Liver (tissue), 3 donors: ENCODE measurements around the gene MPC2.

ENCODE experiments used
- GABPA ChIP-seq, 2 donors: IDR thresholded peaks in 1 of 2; conservative IDR thresholded peaks in 1 of 2; 2 replicates each; pipeline ENCODE4 v1.6.1; 2016; ENCODE audit warnings: antibody characterized with exemption in 2 of 2, mild to moderate bottlenecking in 1 of 2, moderate library complexity in 1 of 2
- JUND ChIP-seq, 2 donors: IDR thresholded peaks; 2 replicates each; pipeline ENCODE4 v1.6.1; 2016; ENCODE audit warnings: antibody characterized with exemption in 2 of 2
- SP1 ChIP-seq: IDR thresholded peaks from 2 replicates; pipeline ENCODE4 v1.6.1; 2018; ENCODE audit warnings: antibody characterized with exemption, mild to moderate bottlenecking
- TAF1 ChIP-seq: conservative IDR thresholded peaks from 2 replicates; pipeline ENCODE4 v1.6.1; 2016; ENCODE audit warnings: antibody characterized with exemption, mild to moderate bottlenecking
- TF ChIP-seq, protein P1 (sequence below): fragments of 150-350 bp; IDR thresholded peaks from 2 replicates; pipeline ENCODE4 v1.5.1; 2017; ENCODE audit warnings: improper control_type of control experiment, low read depth, low read length; ENCODE audit not compliant: missing input control
- TF ChIP-seq, protein P2 (sequence below): IDR thresholded peaks from 2 replicates; pipeline ENCODE4 v1.6.1; 2016; ENCODE audit warnings: antibody characterized with exemption, mild to moderate bottlenecking
- donor health status: healthy.
- donor health status: healthy.

DNA sequence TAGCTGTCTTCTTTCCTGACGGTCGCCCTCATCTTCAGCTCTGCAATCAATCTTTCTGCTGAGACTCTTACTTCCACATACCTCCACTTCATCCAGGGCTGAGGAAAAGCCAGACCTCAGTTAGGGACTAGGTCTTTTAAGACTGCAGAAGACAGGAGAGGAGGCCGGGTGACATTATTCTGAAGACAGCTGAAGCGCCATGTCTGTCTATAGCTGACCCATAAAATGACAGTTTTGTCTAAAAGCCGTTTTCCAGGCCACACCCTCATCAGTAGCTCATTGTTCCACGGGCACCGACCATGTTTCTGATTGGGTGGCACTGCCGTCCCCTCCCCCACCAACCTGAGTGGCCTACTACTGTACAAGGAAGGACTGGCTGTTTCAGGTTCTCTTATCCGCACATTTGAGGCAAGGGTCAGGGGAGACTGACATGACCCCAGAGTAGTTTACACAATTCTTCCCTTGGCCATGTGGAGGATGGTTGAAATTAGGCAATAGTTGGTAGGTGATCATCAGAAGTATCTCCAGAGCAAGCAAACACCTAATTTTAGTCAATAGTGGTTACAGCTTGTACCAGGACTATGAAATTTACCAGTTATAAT, 22.9 kb downstream of the MPC2 start, which contains the start of gene ADCY10:
- TF ChIP-seq, protein P1, sequence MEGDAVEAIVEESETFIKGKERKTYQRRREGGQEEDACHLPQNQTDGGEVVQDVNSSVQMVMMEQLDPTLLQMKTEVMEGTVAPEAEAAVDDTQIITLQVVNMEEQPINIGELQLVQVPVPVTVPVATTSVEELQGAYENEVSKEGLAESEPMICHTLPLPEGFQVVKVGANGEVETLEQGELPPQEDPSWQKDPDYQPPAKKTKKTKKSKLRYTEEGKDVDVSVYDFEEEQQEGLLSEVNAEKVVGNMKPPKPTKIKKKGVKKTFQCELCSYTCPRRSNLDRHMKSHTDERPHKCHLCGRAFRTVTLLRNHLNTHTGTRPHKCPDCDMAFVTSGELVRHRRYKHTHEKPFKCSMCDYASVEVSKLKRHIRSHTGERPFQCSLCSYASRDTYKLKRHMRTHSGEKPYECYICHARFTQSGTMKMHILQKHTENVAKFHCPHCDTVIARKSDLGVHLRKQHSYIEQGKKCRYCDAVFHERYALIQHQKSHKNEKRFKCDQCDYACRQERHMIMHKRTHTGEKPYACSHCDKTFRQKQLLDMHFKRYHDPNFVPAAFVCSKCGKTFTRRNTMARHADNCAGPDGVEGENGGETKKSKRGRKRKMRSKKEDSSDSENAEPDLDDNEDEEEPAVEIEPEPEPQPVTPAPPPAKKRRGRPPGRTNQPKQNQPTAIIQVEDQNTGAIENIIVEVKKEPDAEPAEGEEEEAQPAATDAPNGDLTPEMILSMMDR = no peak
- TF ChIP-seq SP1 = peak; percentile 95
- peak in 1 of 2 donors; percentile 33 for TF ChIP-seq GABPA (IDR thresholded peaks at IDR 0.05 in 1 of 2, conservative IDR thresholded peaks at IDR 0.05 in 1 of 2)
- TF ChIP-seq, protein P2, sequence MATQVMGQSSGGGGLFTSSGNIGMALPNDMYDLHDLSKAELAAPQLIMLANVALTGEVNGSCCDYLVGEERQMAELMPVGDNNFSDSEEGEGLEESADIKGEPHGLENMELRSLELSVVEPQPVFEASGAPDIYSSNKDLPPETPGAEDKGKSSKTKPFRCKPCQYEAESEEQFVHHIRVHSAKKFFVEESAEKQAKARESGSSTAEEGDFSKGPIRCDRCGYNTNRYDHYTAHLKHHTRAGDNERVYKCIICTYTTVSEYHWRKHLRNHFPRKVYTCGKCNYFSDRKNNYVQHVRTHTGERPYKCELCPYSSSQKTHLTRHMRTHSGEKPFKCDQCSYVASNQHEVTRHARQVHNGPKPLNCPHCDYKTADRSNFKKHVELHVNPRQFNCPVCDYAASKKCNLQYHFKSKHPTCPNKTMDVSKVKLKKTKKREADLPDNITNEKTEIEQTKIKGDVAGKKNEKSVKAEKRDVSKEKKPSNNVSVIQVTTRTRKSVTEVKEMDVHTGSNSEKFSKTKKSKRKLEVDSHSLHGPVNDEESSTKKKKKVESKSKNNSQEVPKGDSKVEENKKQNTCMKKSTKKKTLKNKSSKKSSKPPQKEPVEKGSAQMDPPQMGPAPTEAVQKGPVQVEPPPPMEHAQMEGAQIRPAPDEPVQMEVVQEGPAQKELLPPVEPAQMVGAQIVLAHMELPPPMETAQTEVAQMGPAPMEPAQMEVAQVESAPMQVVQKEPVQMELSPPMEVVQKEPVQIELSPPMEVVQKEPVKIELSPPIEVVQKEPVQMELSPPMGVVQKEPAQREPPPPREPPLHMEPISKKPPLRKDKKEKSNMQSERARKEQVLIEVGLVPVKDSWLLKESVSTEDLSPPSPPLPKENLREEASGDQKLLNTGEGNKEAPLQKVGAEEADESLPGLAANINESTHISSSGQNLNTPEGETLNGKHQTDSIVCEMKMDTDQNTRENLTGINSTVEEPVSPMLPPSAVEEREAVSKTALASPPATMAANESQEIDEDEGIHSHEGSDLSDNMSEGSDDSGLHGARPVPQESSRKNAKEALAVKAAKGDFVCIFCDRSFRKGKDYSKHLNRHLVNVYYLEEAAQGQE = peak; percentile 81
- TF ChIP-seq TAF1 = peak; percentile 35
- peak; percentile 49 to 91 for TF ChIP-seq JUND (IDR thresholded peaks at IDR 0.05)
